ENCODE data around the gene MRTFB.

MRTFB gene

DNA sequence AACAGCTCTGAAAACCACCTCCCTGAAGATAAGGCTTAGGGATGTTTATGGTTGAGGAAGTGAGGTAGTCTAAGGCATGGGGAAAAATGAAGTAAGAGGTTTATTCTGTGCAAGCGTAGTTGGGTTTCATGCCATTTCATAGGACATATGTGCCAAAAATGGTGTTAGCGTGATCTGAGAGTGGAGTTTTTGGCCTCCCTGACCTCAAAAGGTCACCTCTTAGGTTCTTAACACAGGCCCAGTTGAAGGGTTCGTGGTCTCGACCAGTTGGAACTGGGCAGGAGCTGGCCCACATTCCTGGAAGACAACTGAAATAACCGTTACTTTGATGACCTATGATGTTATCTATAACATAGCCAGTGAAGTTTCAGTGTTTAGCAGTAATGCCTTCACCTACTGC, 57.0 kb downstream of the MRTFB start:
- no peak for DNase-seq (ENCODE audit: extremely low spot score)
- ChIA-PET POLR2A (no interaction called here), CTCF (interaction anchor here (1.3 kb wide), 1 partner anchor 26 kb away, joined by 3 read pairs; no protein-coding TSS in a partner anchor)
- TF ChIP-seq, protein P1, sequence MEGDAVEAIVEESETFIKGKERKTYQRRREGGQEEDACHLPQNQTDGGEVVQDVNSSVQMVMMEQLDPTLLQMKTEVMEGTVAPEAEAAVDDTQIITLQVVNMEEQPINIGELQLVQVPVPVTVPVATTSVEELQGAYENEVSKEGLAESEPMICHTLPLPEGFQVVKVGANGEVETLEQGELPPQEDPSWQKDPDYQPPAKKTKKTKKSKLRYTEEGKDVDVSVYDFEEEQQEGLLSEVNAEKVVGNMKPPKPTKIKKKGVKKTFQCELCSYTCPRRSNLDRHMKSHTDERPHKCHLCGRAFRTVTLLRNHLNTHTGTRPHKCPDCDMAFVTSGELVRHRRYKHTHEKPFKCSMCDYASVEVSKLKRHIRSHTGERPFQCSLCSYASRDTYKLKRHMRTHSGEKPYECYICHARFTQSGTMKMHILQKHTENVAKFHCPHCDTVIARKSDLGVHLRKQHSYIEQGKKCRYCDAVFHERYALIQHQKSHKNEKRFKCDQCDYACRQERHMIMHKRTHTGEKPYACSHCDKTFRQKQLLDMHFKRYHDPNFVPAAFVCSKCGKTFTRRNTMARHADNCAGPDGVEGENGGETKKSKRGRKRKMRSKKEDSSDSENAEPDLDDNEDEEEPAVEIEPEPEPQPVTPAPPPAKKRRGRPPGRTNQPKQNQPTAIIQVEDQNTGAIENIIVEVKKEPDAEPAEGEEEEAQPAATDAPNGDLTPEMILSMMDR (IDR thresholded peaks at IDR 0.05; ENCODE audit: control extremely low read depth, extremely low read depth, low read depth, missing control alignments): no peak

DNA sequence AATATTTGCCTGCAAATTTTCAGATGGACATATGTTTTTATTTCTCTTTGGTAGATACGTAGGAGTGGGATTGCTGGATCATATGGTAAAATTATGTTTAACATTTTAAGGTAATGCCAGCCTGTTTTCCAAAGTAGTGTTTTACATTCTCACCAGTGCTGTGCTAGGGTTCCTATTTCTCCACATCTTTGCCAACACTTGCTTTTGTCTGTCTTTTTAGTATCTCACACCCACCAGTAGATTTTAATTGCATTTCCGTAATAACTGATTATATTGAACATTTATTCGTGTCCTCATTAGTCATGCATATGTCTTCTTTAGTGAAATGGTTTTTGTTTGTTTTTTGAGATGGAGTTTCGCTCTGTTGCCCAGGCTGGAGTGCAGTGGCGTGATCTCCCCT, 58.4 kb downstream of the MRTFB start:
- no peak for DNase-seq (ENCODE audit: extremely low spot score)
- ChIA-PET CTCF (no interaction called here), POLR2A (no interaction called here)
- TF ChIP-seq, protein P1 (IDR thresholded peaks at IDR 0.05; ENCODE audit: control extremely low read depth, extremely low read depth, low read depth, missing control alignments): no peak

DNA sequence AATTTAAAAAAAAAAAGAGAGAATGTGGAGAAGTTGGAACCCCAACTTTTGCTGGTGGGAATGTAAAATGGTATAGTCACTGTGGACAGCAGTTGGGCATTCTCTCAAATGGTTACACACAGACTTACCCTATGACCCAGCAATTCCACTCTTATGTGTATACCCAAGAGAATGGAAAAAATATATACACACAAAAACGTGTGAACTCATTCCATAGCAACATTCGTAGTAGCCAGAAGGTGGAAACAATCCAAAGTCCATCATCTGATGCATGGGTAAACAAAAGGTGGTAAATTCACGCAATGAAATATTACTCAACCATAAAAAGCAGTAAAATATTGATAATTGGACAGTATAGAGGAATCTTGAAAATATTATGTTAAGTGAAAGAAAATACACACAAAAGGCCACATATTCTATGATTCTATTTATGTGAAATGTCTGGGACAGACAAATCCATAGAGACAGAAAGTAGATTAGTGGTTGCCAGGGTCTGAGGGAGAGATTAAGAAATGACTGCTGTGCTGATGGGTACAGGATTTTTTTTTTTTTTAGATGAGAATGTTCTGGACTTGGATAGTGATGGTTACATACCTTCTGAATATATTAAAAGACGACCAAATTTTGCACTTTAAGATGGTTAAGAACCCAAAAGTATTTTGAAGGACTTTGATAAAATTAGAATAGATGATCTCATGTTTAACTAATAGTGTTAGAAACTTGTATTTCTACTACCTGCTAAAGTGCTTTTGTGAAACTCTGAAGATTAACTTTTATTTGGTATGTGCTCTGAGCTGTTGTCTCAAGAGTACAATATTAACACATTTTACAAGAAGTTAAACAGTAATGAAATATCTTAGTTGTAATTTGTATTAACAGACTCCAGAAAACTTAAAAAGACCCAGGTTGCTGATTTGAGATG, 60.9 kb downstream of the MRTFB start:
- POLR2A ChIA-PET: no interaction called here
- CTCF ChIA-PET: no interaction called here
- TF ChIP-seq, protein P1 (IDR thresholded peaks at IDR 0.05; ENCODE audit: control extremely low read depth, extremely low read depth, low read depth, missing control alignments): no peak
- no peak for DNase-seq (ENCODE audit: extremely low spot score)

DNA sequence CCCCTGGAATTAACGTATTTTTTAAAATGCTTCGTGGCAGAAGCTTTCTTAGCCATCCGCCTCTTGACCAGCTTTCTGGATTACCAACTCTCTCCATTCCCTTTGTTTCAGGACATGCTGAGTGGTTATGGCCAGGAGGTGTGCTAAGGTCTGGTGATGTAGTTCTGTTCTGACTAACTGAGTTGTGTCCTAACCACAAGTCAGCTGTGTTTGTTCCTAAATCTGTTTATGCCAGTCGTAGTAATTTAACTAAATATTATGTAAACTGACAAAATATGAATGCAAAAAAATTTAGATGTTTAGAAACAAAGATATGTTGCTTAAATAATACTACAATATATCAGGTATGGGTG, 61.6 kb downstream of the MRTFB start:
- ChIA-PET CTCF (no interaction called here), POLR2A (no interaction called here)
- TF ChIP-seq, protein P1 (IDR thresholded peaks at IDR 0.05; ENCODE audit: control extremely low read depth, extremely low read depth, low read depth, missing control alignments): no peak
- peak; percentile 32 for DNase-seq (ENCODE audit: extremely low spot score)

DNA sequence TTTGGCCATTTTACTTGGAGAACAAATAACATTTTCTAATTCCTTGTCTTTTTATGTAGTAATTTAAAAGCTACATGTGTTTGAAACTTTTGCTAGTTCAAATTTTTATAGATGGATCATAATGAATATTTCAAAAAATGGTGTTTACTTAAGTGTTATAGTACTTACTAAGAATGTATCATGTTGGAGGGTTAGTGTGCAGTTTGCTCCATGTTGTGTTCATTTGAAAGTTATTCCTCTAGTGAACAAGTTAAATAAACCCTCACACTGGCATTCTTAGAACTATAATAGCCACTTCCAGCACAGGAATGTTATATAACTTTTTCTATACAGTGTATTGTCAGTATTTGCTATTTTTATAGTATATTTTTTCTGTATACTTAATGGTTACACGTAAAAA, 62.8 kb downstream of the MRTFB start:
- TF ChIP-seq, protein P1 (IDR thresholded peaks at IDR 0.05; ENCODE audit: control extremely low read depth, extremely low read depth, low read depth, missing control alignments): no peak
- CTCF ChIA-PET: no interaction called here
- DNase-seq (ENCODE audit: extremely low spot score): no peak
- POLR2A ChIA-PET: no interaction called here

DNA sequence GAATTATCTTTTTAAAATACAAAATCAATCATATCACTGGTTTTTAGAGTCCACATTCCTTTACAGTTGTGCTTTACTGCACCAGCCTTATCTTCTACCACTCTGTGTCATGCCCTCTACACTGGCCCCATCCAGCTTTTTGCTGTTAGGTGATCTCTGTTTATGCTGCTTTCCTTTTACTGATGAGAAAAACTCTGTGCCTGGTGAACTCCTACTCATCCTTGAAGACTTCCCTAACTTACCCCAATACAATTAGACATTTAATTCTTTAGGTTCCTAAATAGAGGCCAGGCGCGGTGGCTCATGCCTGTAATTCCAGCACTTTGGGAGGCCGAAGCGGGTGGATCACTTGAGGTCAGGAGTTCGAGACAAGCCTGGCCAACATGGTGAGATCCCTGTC, 64.6 kb downstream of the MRTFB start:
- CTCF ChIA-PET: no interaction called here
- POLR2A ChIA-PET: no interaction called here
- DNase-seq (ENCODE audit: extremely low spot score): no peak
- TF ChIP-seq, protein P1 (IDR thresholded peaks at IDR 0.05; ENCODE audit: control extremely low read depth, extremely low read depth, low read depth, missing control alignments): no peak

All from GM10248 (cell line).